ENCODE data around the gene HDAC7. TPM values are rescaled to one million over a fixed set of nuclear protein-coding genes. Genes with fewer than 3 reads are reported as not detected.

Gene HDAC7
- total RNA-seq, 4 donors from 2014 or later = 90.4 to 186 (median 98.4) TPM

- WGBS, 2 donors = 71 to 72% methylated on average over 12 of the region's 12 CpGs
- Histone ChIP-seq H3K27me3 (no peaks in the 10 kb centered on the region), H3K27ac (peak overlapping the region in 2 of 4 donors; percentile 18 to 34), H3K36me3 (no peaks in the 10 kb centered on the region), H3K4me3 (peak overlapping the region in 3 of 4 donors; percentile 3 to 74 (median 9)), H3K4me1 (peaks cover 0 to 60% (median 33%) of the 10 kb centered on the region in 4 donors), H3K9me3 (no peaks in the 10 kb centered on the region)
- TF ChIP-seq CTCF (IDR thresholded peaks at IDR 0.05) (no peak), EP300 (IDR thresholded peaks at IDR 0.05) (no peak), POLR2A (IDR thresholded peaks at IDR 0.05) (no peak)
- DNase-seq (ENCODE audit: low spot score in 2 of 2) = no peak
Measured at GRCh38 chr12:47755655-47756562, 63.8 kb downstream of the HDAC7 start.

- peak overlapping the region in 1 of 4 donors; percentile 60 for H3K27ac ChIP-seq
- DNase-seq (ENCODE audit: low spot score in 2 of 2) = no peak
- WGBS, 2 donors = 74 to 87% methylated on average over 3 of the region's 3 CpGs
- H3K4me1 ChIP-seq = peaks cover 0 to 58% (median 33%) of the 10 kb centered on the region in 4 donors
- peak overlapping the region in 1 of 4 donors; percentile 74 for H3K4me3 ChIP-seq
- no peaks in the 10 kb centered on the region for H3K27me3 ChIP-seq
- H3K9me3 ChIP-seq = no peaks in the 10 kb centered on the region
- no peak for TF ChIP-seq EP300 (IDR thresholded peaks at IDR 0.05)
- no peak for TF ChIP-seq POLR2A (IDR thresholded peaks at IDR 0.05)
- no peak for TF ChIP-seq CTCF (IDR thresholded peaks at IDR 0.05)
- no peaks in the 10 kb centered on the region for H3K36me3 ChIP-seq
Measured at GRCh38 chr12:47754881-47755280, 64.8 kb downstream of the HDAC7 start.

GRCh38 chr12:47754126-47754525, 65.6 kb downstream of the HDAC7 start:
- H3K4me3 ChIP-seq = no peak overlapping the region
- H3K27ac ChIP-seq = peak overlapping the region in 3 of 4 donors; percentile 46 to 60 (median 53)
- H3K27me3 ChIP-seq = no peaks in the 10 kb centered on the region
- no peaks in the 10 kb centered on the region for H3K9me3 ChIP-seq
- no peaks in the 10 kb centered on the region for H3K36me3 ChIP-seq
- no peak for DNase-seq (ENCODE audit: low spot score in 2 of 2)
- no peak for TF ChIP-seq EP300 (IDR thresholded peaks at IDR 0.05)
- TF ChIP-seq CTCF (IDR thresholded peaks at IDR 0.05) = no peak
- no peak for TF ChIP-seq POLR2A (IDR thresholded peaks at IDR 0.05)
- peaks cover 0 to 50% (median 28%) of the 10 kb centered on the region in 4 donors for H3K4me1 ChIP-seq
- 83 to 84% methylated on average over 4 of the region's 4 CpGs for WGBS, 2 donors

- Histone ChIP-seq H3K9me3 (no peaks in the 10 kb centered on the region), H3K4me1 (peaks cover 0 to 45% (median 23%) of the 10 kb centered on the region in 4 donors), H3K27ac (peak overlapping the region in 3 of 4 donors; percentile 46 to 60 (median 53)), H3K4me3 (no peak overlapping the region), H3K36me3 (peaks cover 0 to 5% (median 0%) of the 10 kb centered on the region in 3 donors), H3K27me3 (no peaks in the 10 kb centered on the region)
- no peak for DNase-seq (ENCODE audit: low spot score in 2 of 2)
- 62 to 64% methylated on average over 11 of the region's 11 CpGs for WGBS, 2 donors
- TF ChIP-seq EP300 (IDR thresholded peaks at IDR 0.05) (peak in 1 of 2 donors; percentile 62), CTCF (IDR thresholded peaks at IDR 0.05) (no peak), POLR2A (IDR thresholded peaks at IDR 0.05) (no peak)
Measured at GRCh38 chr12:47753021-47754001, 66.4 kb downstream of the HDAC7 start.

All from tibial nerve (tissue), 4 donors.